Spleen (tissue), 3 donors: ENCODE data around the gene RUNDC3A.

Experiments used
- POLR2A ChIP-seq, 3 donors: fragments of 450-650 bp; IDR thresholded peaks; one replicate each; pipeline ENCODE4 v1.5.1; 2017; ENCODE audit warnings: antibody characterized with exemption in 3 of 3, mild to moderate bottlenecking in 1 of 3
- POLR2AphosphoS5 ChIP-seq, 3 donors: sonication (generic); formaldehyde crosslinking; IDR thresholded peaks; one replicate each; pipeline ENCODE4 v1.5.1; 2017; ENCODE audit warnings: antibody characterized with exemption in 3 of 3

DNA sequence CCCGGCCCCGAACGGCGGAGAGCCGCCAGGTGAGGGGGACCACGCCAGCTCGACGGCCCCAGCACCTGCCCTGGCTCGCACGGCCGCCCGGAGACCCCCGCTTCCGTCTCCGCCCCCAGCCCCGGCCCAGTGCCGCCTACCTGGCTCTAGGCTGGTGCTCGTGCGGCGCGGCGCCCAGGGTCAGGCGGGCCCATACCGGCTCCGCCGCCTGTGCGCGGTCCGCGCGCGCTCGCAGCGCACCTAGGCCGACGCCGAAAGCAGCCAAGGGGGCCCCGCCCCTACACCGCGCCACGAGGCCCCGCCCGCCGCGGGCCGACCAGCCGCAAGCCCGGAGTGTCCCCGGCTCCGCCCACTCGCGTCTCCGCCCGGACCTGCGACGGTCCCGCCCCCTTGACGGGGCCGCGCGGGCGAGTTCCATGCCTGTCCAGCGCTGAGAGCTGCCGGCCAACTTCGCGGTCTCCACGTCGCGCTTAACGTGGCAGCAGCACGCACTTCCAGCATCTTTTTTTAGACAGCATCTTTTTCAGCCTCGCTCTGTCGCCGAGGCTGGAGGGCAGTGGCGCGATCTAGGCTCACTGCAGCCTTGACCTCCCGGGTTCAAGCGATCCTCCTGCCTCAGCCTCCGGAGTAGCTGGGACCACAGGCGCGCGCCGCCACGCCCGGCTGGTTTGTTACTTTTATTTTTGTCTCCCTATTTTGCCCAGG is 16.3 kb downstream of the RUNDC3A start, which contains the start of gene SLC25A39:
- TF ChIP-seq POLR2AphosphoS5 (IDR thresholded peaks at IDR 0.05) (peak; percentile 69 to 89 (median 88)), POLR2A (IDR thresholded peaks at IDR 0.05) (peak in 1 of 3 donors; percentile 17)
